ENCODE results near the gene WRAP53. TPM values are rescaled to one million over a fixed set of nuclear protein-coding genes. Genes with fewer than 3 reads are reported as not detected.

Gene WRAP53
- total RNA-seq, 1 experiment from 2014 or later: 15.2 TPM

GRCh38 chr17:7650509-7651096, 37.7 kb upstream of the WRAP53 start, which contains the start of gene ATP1B2:
Gene ATP1B2, plus strand, starts transcription at chr17:7650926. Its CDS starts 593 bp downstream, at chr17:7651519.
- BruUV-seq (replicated peaks): no TSS peak
- TF ChIP-seq, protein P1, sequence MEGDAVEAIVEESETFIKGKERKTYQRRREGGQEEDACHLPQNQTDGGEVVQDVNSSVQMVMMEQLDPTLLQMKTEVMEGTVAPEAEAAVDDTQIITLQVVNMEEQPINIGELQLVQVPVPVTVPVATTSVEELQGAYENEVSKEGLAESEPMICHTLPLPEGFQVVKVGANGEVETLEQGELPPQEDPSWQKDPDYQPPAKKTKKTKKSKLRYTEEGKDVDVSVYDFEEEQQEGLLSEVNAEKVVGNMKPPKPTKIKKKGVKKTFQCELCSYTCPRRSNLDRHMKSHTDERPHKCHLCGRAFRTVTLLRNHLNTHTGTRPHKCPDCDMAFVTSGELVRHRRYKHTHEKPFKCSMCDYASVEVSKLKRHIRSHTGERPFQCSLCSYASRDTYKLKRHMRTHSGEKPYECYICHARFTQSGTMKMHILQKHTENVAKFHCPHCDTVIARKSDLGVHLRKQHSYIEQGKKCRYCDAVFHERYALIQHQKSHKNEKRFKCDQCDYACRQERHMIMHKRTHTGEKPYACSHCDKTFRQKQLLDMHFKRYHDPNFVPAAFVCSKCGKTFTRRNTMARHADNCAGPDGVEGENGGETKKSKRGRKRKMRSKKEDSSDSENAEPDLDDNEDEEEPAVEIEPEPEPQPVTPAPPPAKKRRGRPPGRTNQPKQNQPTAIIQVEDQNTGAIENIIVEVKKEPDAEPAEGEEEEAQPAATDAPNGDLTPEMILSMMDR (IDR thresholded peaks at IDR 0.05; ENCODE audit: insufficient read depth in 1 of 2, low read depth in 1 of 2, low read length in 1 of 2, severe bottlenecking in 1 of 2, unreplicated experiment in 1 of 2): no peak
- Histone ChIP-seq H3K9me3 (no peaks in the 10 kb centered on the region), H3K27me3 (replicated peaks; ENCODE audit: control insufficient read depth, insufficient read depth, low read length) (no peaks in the 10 kb centered on the region), H3K36me3 (ENCODE audit: control insufficient read depth, insufficient read depth, low read length) (no peaks in the 10 kb centered on the region), H3K4me3 (ENCODE audit: low read depth, low read length) (peak within 1 kb of the TSS; percentile 35), H3K4me1 (no peaks in the 10 kb centered on the region)
- ChIA-PET POLR2A (interaction anchor here (0.6 to 2.7 kb wide), 11 partner anchors 8 to 262 kb away, joined by 3 to 24 read pairs (median 4); partner anchors contain the start of genes MPDU1, SAT2, TP53 and WRAP53), CTCF (interaction anchor here (0.5 to 1.3 kb wide), 8 partner anchors 18 to 370 kb away, joined by 3 to 10 read pairs (median 4); partner anchors contain the start of genes FXR2, NAA38 and TP53)
- H3K9me3 Mint-ChIP-seq (ENCODE audit: unreplicated experiment): no peaks in the 10 kb centered on the region
- H3K27ac Mint-ChIP-seq (ENCODE audit: unreplicated experiment): no peak within 1 kb of the TSS
- peaks cover 9% of the 10 kb centered on the region for H3K27me3 Mint-ChIP-seq (ENCODE audit: insufficient read depth, unreplicated experiment)
- intact Hi-C loops (cut with micrococcal nuclease; ENCODE audit: unreplicated experiment): no loop called here
- peaks cover 10% of the 10 kb centered on the region for H3K4me1 Mint-ChIP-seq (ENCODE audit: low read depth, unreplicated experiment)
- no peaks in the 10 kb centered on the region for H3K36me3 Mint-ChIP-seq (ENCODE audit: insufficient read depth, unreplicated experiment)
- DNase-seq: peak; percentile 68 to 84
- H3K4me3 Mint-ChIP-seq (ENCODE audit: unreplicated experiment): peak within 1 kb of the TSS; percentile 80

DNA sequence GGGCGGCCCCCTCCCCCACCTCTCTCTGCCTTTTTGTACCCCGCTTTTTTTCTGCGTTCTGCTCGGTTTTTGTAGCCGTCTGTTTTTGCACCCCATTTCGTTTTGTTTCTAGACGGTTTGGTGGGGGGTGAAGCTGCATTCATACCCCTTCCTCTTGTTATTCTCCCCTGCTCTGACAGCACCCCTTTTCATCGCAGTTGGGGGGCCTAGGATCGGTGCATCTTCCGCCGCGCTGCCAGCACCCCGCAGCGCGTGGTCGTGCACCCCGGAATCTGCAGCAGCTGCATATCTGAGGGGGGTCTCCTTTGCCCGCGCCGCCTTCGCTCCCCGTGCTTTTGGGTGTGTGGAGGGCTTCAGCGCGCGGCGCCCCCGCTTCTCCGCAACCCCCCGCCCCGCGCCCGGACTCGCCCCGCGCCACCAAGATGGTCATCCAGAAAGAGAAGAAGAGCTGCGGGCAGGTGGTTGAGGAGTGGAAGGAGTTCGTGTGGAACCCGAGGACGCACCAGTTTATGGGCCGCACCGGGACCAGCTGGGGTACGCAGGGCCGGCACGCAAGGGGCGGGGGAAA, 37.1 kb upstream of the WRAP53 start:
- Mint-ChIP-seq H3K9me3 (ENCODE audit: unreplicated experiment) (no peaks in the 10 kb centered on the region), H3K4me3 (ENCODE audit: unreplicated experiment) (peak overlapping the region; percentile 80), H3K36me3 (ENCODE audit: insufficient read depth, unreplicated experiment) (no peaks in the 10 kb centered on the region), H3K4me1 (ENCODE audit: low read depth, unreplicated experiment) (peaks cover 10% of the 10 kb centered on the region), H3K27ac (ENCODE audit: unreplicated experiment) (no peak overlapping the region), H3K27me3 (ENCODE audit: insufficient read depth, unreplicated experiment) (peaks cover 9% of the 10 kb centered on the region)
- Histone ChIP-seq H3K36me3 (ENCODE audit: control insufficient read depth, insufficient read depth, low read length) (no peaks in the 10 kb centered on the region), H3K9me3 (no peaks in the 10 kb centered on the region), H3K4me3 (ENCODE audit: low read depth, low read length) (peak overlapping the region; percentile 35), H3K27me3 (replicated peaks; ENCODE audit: control insufficient read depth, insufficient read depth, low read length) (no peaks in the 10 kb centered on the region), H3K4me1 (no peaks in the 10 kb centered on the region)
- CTCF ChIA-PET: interaction anchor here (0.6 to 1.3 kb wide), 6 partner anchors 9 to 370 kb away, joined by 3 to 10 read pairs (median 7); partner anchors contain the start of genes FXR2, NAA38 and TP53
- intact Hi-C loops (cut with micrococcal nuclease; ENCODE audit: unreplicated experiment): no loop called here
- TF ChIP-seq, protein P1 (IDR thresholded peaks at IDR 0.05; ENCODE audit: insufficient read depth in 1 of 2, low read depth in 1 of 2, low read length in 1 of 2, severe bottlenecking in 1 of 2, unreplicated experiment in 1 of 2): no peak
- POLR2A ChIA-PET: interaction anchor here (0.6 to 2.7 kb wide), 8 partner anchors 8 to 407 kb away, joined by 3 to 24 read pairs (median 4); partner anchors contain the start of genes EFNB3, MPDU1, TP53 and WRAP53
- no peak for DNase-seq
- no TSS peak for BruUV-seq (replicated peaks)

DNA sequence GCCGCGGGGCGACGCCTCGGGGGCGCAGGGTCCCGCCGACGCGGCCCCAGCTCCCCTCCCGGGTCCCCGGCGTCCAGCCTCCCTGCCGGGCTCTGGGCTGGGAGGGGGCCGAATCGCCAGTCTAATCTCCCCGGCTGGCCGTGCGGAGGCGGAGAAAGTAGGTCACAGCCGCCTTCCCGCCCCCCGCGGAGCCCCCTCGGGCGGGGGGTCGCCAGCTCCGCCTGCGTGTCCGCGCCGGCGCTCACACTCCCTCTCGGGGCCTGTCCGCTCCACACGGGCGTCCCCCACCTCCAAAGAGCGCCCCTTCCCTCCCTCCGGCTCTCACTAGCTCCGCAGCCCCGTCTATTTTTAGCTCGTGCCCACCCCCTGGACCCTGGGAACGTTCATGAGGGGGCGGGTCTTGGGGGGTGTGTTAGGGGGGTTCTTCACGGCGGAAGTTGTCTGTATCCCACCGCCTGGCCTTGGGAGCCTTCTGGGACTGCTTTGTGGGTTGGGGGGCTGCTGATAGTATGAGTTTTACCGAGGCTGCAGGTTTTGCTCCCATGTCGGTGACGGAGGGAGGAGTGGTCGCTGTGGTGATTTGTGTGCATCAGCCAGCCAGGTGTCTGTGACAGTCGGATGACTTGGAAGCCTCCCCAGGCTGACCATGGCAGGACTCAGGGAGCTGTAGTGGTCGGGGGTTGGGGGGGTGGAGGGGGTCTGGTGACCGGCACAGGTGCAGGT, 36.5 kb upstream of the WRAP53 start:
- TF ChIP-seq, protein P1 (IDR thresholded peaks at IDR 0.05; ENCODE audit: insufficient read depth in 1 of 2, low read depth in 1 of 2, low read length in 1 of 2, severe bottlenecking in 1 of 2, unreplicated experiment in 1 of 2): no peak
- Mint-ChIP-seq H3K9me3 (ENCODE audit: unreplicated experiment) (no peaks in the 10 kb centered on the region), H3K27ac (ENCODE audit: unreplicated experiment) (no peak overlapping the region), H3K4me3 (ENCODE audit: unreplicated experiment) (peak overlapping the region; percentile 80), H3K36me3 (ENCODE audit: insufficient read depth, unreplicated experiment) (no peaks in the 10 kb centered on the region), H3K27me3 (ENCODE audit: insufficient read depth, unreplicated experiment) (peaks cover 9% of the 10 kb centered on the region), H3K4me1 (ENCODE audit: low read depth, unreplicated experiment) (peaks cover 10% of the 10 kb centered on the region)
- Histone ChIP-seq H3K36me3 (ENCODE audit: control insufficient read depth, insufficient read depth, low read length) (no peaks in the 10 kb centered on the region), H3K4me3 (ENCODE audit: low read depth, low read length) (peak overlapping the region; percentile 35), H3K9me3 (no peaks in the 10 kb centered on the region), H3K4me1 (no peaks in the 10 kb centered on the region), H3K27me3 (replicated peaks; ENCODE audit: control insufficient read depth, insufficient read depth, low read length) (no peaks in the 10 kb centered on the region)
- ChIA-PET POLR2A (interaction anchor here (0.6 to 2.7 kb wide), 6 partner anchors 20 to 406 kb away, joined by 3 to 24 read pairs (median 4); partner anchors contain the start of genes EFNB3, TP53 and WRAP53), CTCF (interaction anchor here (0.6 to 1.3 kb wide), 2 partner anchors 8 to 37 kb away, joined by 6 to 8 read pairs; partner anchors contain the start of gene FXR2)
- no peak for DNase-seq
- intact Hi-C loops (cut with micrococcal nuclease; ENCODE audit: unreplicated experiment): no loop called here
- no TSS peak for BruUV-seq (replicated peaks)

All from Caco-2 (cell line).